ENCODE data around the gene NMS.

GRCh38 chr2:100494712-100495111, 24.4 kb downstream of the NMS start:
- TF ChIP-seq CTCF (IDR thresholded peaks at IDR 0.05; ENCODE audit: poor library complexity) (no peak), EZH2phosphoT487 (IDR thresholded peaks at IDR 0.05; ENCODE audit: low read depth, severe bottlenecking, unreplicated experiment) (no peak)
